GM12878 (cell line): Measurements from ENCODE around the gene APEX1. TPM values are rescaled to one million over a fixed set of nuclear protein-coding genes. Genes with fewer than 3 reads are reported as not detected.

ENCODE experiments used
- ATAC-seq: fragments of 200-7000 bp; cut with Tn5 transposase; 3 replicates; pipeline ENCODE4 v1.9.1; 2020; ENCODE audit warnings: mild to moderate bottlenecking, moderate library complexity
- BruUV-seq: library from RNA; stranded (reverse); fragments of 400-500 nt; replicated peaks from 2 replicates; lab custom pipeline; 2021; lab: Mats Ljungman, UMichigan
- CTCF ChIA-PET: fragments of 300-600 bp; sonication (Branson Sonifier 250); formaldehyde crosslinking; extraction: SDS; loops from one replicate; lab custom pipeline; 2021; ENCODE audit warnings: inconsistent platforms; lab: Yijun Ruan, JAX
- POLR2A ChIA-PET: fragments of 350-600 bp; formaldehyde crosslinking; extraction: SDS; loops from one replicate; lab custom pipeline; 2021; ENCODE audit warnings: inconsistent platforms; lab: Charles Lee
- RAD21 ChIA-PET: fragments of 300-600 bp; sonication (Branson Sonifier 250); formaldehyde crosslinking; loops from one replicate; lab custom pipeline; 2023; ENCODE audit warnings: antibody characterized with exemption; ENCODE audit not compliant: unreplicated experiment; lab: Charles Lee
- SMC1A ChIA-PET: fragments of 300-600 bp; sonication (Branson Sonifier 250); formaldehyde crosslinking; loops from one replicate; lab custom pipeline; 2023; ENCODE audit not compliant: unreplicated experiment, uncharacterized antibody; lab: Charles Lee
- DNase-seq: peaks from one replicate; pipeline ENCODE4 v3.0.0-alpha.2; 2011; ENCODE audit warnings: low read depth, low spot score
- FAIRE-seq: peaks from 3 replicates; lab custom pipeline; 2011; peaks lifted over from hg19 to GRCh38; lab: Jason Lieb, UNC
- H2AFZ ChIP-seq: 2 replicates; pipeline ENCODE4 v1.6.0; 2011; ENCODE audit warnings: low read depth, low read length, control low read depth; ENCODE audit not compliant: control insufficient read depth
- H3K27ac ChIP-seq: 2 replicates; pipeline ENCODE4 v1.5.1; 2011; ENCODE audit warnings: control low read depth; ENCODE audit not compliant: control insufficient read depth, insufficient read depth
- H3K27me3 ChIP-seq, 2 experiments: replicated peaks in 1 of 2; 2 replicates each; pipeline versions ENCODE4 v1.6.0 to v1.6.1; 2011; ENCODE audit warnings: low read length in 1 of 2; ENCODE audit not compliant: control insufficient read depth in 2 of 2, insufficient read depth in 2 of 2
- H3K36me3 ChIP-seq, 2 experiments: 2 replicates each; pipeline ENCODE4 v1.5.1; 2011; ENCODE audit warnings: low read length in 1 of 2; ENCODE audit not compliant: control insufficient read depth in 2 of 2, insufficient read depth in 2 of 2
- H3K4me1 ChIP-seq: 2 replicates; pipeline ENCODE4 v1.6.1; 2011; ENCODE audit warnings: mild to moderate bottlenecking, low read length, moderate library complexity, mixed read lengths; ENCODE audit not compliant: control insufficient read depth, insufficient read depth
- H3K4me2 ChIP-seq: 2 replicates; pipeline ENCODE4 v1.6.0; 2011; ENCODE audit warnings: control low read depth; ENCODE audit not compliant: control insufficient read depth, insufficient read depth
- H3K4me3 ChIP-seq: fragments of 200-600 bp; sonication (generic); 2 replicates; pipeline ENCODE4 v1.5.1; 2016
- H3K79me2 ChIP-seq: 2 replicates; pipeline ENCODE4 v1.6.0; 2011; ENCODE audit warnings: low read length; ENCODE audit not compliant: control insufficient read depth, insufficient read depth
- H3K9ac ChIP-seq: 2 replicates; pipeline ENCODE4 v1.8.0; 2011; ENCODE audit warnings: low read length, control low read depth, mixed read lengths; ENCODE audit not compliant: control insufficient read depth, insufficient read depth
- H3K9me3 ChIP-seq: replicated peaks from 3 replicates; pipeline ENCODE4 v1.5.1; 2011; ENCODE audit warnings: mild to moderate bottlenecking, low read length; ENCODE audit not compliant: control insufficient read depth, insufficient read depth
- H4K20me1 ChIP-seq: 2 replicates; pipeline ENCODE4 v1.6.0; 2011; ENCODE audit not compliant: control insufficient read depth, insufficient read depth
- CHD4 ChIP-seq: fragments of 200-600 bp; sonication (generic); IDR thresholded peaks from 2 replicates; pipeline ENCODE4 v1.6.1; 2016; ENCODE audit warnings: mild to moderate bottlenecking
- ETV6 ChIP-seq, 2 experiments: fragments of 450-650 bp in 1 of 2; IDR thresholded peaks in 1 of 2; conservative IDR thresholded peaks in 1 of 2; 2 replicates each; pipeline ENCODE4 v1.6.1; 2014; ENCODE audit warnings: antibody characterized with exemption in 1 of 2, borderline replicate concordance in 1 of 2, low read depth in 1 of 2, mild to moderate bottlenecking in 1 of 2, moderate library complexity in 1 of 2
- FOS ChIP-seq: IDR thresholded peaks from 3 replicates; pipeline ENCODE4 v1.6.1; 2011; ENCODE audit warnings: borderline replicate concordance; ENCODE audit not compliant: insufficient read length; ENCODE audit errors: extremely low read depth
- IKZF2 ChIP-seq, 2 experiments: fragments of 450-650 bp; IDR thresholded peaks; 2 replicates each; pipeline ENCODE4 v1.6.1; 2017; ENCODE audit warnings: mild to moderate bottlenecking in 2 of 2, moderate library complexity in 2 of 2
- IRF5 ChIP-seq: fragments of 450-650 bp; IDR thresholded peaks from 2 replicates; pipeline ENCODE4 v1.6.1; 2017; ENCODE audit warnings: borderline replicate concordance
- MTA3 ChIP-seq: IDR thresholded peaks from 2 replicates; pipeline ENCODE4 v1.6.1; 2012; ENCODE audit warnings: low read length, inconsistent platforms, borderline replicate concordance
- NFXL1 ChIP-seq: fragments of 450-650 bp; IDR thresholded peaks from 2 replicates; pipeline ENCODE4 v1.6.1; 2017; ENCODE audit warnings: antibody characterized with exemption, mild to moderate bottlenecking, borderline replicate concordance
- NFYA ChIP-seq: IDR thresholded peaks from 2 replicates; pipeline ENCODE4 v1.6.1; 2011; ENCODE audit warnings: low read depth, mild to moderate bottlenecking, low read length, improper control_type of control experiment, borderline replicate concordance
- NR2F1 ChIP-seq: fragments of 450-650 bp; conservative IDR thresholded peaks from 2 replicates; pipeline ENCODE4 v1.6.1; 2017; ENCODE audit warnings: mild to moderate bottlenecking
- PAX5 ChIP-seq: IDR thresholded peaks from 2 replicates; pipeline ENCODE4 v1.6.1; 2011; ENCODE audit warnings: low read depth, low read length, borderline replicate concordance
- REST ChIP-seq: IDR thresholded peaks from 2 replicates; pipeline ENCODE4 v1.6.1; 2012; ENCODE audit warnings: mild to moderate bottlenecking, low read depth, low read length
- SPI1 ChIP-seq: IDR thresholded peaks from 2 replicates; pipeline ENCODE4 v1.6.1; 2011; ENCODE audit warnings: low read depth, mild to moderate bottlenecking, low read length, moderate library complexity, borderline replicate concordance; ENCODE audit not compliant: insufficient read depth
- STAT3 ChIP-seq: IDR thresholded peaks from 2 replicates; pipeline ENCODE4 v1.6.1; 2011; ENCODE audit warnings: low read depth, low read length, improper control_type of control experiment
- TBL1XR1 ChIP-seq: IDR thresholded peaks from 2 replicates; pipeline ENCODE4 v1.6.1; 2012; ENCODE audit warnings: low read depth, low read length, improper control_type of control experiment
- USF2 ChIP-seq: IDR thresholded peaks from 2 replicates; pipeline ENCODE4 v1.6.1; 2011; ENCODE audit warnings: low read depth, low read length, improper control_type of control experiment, borderline replicate concordance
- YY1 ChIP-seq: IDR thresholded peaks from 2 replicates; pipeline ENCODE4 v1.6.1; 2011; ENCODE audit warnings: low read depth, mild to moderate bottlenecking, low read length
- WGBS: methylation state at CpG from one replicate; pipeline ENCODE4 v1.1.6; 2016; ENCODE audit warnings: low lambda C conversion rate; ENCODE audit not compliant: insufficient replicate concordance, insufficient coverage; ENCODE audit errors: missing lambda C conversion rate; 5-methylcytosine and 5-hydroxymethylcytosine counted together
- in situ Hi-C: fragments of 300-500 bp; cut with MboI; formaldehyde crosslinking; loops from 9 replicates; pipeline ENCODE4 v1.14.3; 2018; ENCODE audit warnings: mixed read lengths
- intact Hi-C: fragments of 100-400 bp; cut with micrococcal nuclease; formaldehyde crosslinking; loops from one replicate; pipeline ENCODE4 v1.14.2; 2022; ENCODE audit not compliant: unreplicated experiment
- polyA plus RNA-seq, 11 experiments: library from polyadenylated mRNA; depleted of rRNA in 4 of 11; unstranded in 6 of 11; stranded (reverse) in 5 of 11; fragments of >200 nt; fragmentation: Nextera tagmentation in 4 of 11; fragmentation: Illumina TruSeq in 1 of 11; extraction: Ambion mirVana in 4 of 11; extraction: Trizol in 1 of 11; gene quantifications; 1 replicate in 1 of 11; 2 replicates in 10 of 11; pipeline versions ENCODE4 v1.2.1 to v1.2.3, GENCODE V29; 2011 to 2016; ENCODE audit warnings: inconsistent platforms in 2 of 11, missing spikeins in 2 of 11, low read depth in 1 of 11
- total RNA-seq, 4 experiments: library from RNA; depleted of rRNA in 3 of 4; stranded (reverse); fragments of >200 nt in 3 of 4; fragmentation: Illumina TruSeq in 1 of 4; extraction: Trizol in 1 of 4; gene quantifications; 2 replicates each; pipeline versions ENCODE4 v1.2.1 to v1.2.3, GENCODE V29; 2013 to 2021
- TF ChIP-seq, protein P1 (sequence below): fragments of 450-650 bp; IDR thresholded peaks from 2 replicates; pipeline ENCODE4 v1.6.1; 2017; ENCODE audit warnings: antibody characterized with exemption, mild to moderate bottlenecking, moderate library complexity

The APEX1 gene
- total and polyA plus RNA-seq, 10 of the 15 experiments (the other 5 are each of a cell fraction or from before 2014, with no cell fraction given), result 115 to 407 (median 300) TPM

DNA sequence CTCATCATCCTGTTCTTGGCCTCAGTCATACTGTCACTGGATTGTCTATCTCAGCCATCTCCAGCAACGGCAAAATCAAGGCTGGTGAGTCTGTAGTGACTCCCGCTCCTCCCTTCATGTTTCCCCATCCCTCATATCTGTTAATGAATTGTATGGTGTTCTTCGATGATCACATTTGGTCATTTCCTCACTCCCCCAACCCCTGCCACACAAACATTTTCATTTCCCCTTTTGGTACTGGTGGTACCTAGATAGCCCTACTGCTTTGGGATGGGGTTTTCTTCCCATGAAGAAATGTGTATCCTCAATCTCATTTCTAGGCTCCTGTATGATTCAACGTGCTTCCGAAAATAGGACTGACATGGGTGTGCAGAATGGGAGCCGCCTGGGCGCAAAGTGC is 16.4 kb upstream of the APEX1 start:
- POLR2A ChIA-PET, result no interaction called here
- Histone ChIP-seq H3K4me3 (no peak overlapping the region), H3K4me2 (no peak overlapping the region), H3K27ac (no peak overlapping the region), H3K79me2 (no peaks in the 10 kb centered on the region), H3K4me1 (no peaks in the 10 kb centered on the region), H2AFZ (no peak overlapping the region), H3K9ac (no peak overlapping the region), H3K36me3 (no peaks in the 10 kb centered on the region), H4K20me1 (no peaks in the 10 kb centered on the region), H3K9me3 (no peaks in the 10 kb centered on the region; the same call in 2 of the 3 replicates), H3K27me3 (no peaks in the 10 kb centered on the region)
- WGBS, result 56% methylated on average over 7 of the region's 7 CpGs
- DNase-seq (no peak), ATAC-seq (peak; percentile 69), FAIRE-seq (no peak)
- no TSS peak for BruUV-seq
- SMC1A ChIA-PET, result no interaction called here
- RAD21 ChIA-PET, result no interaction called here
- intact Hi-C loops, result no loop called here
- in situ Hi-C loops, result no loop called here
- CTCF ChIA-PET, result no interaction called here
- no peak for TF ChIP-seq NR2F1
- TF ChIP-seq IKZF2 (IDR thresholded peaks at IDR 0.05), result peak; percentile 15 to 33; a peak in 1 of 4 replicates
- no peak for TF ChIP-seq MTA3
- TF ChIP-seq, protein P1, sequence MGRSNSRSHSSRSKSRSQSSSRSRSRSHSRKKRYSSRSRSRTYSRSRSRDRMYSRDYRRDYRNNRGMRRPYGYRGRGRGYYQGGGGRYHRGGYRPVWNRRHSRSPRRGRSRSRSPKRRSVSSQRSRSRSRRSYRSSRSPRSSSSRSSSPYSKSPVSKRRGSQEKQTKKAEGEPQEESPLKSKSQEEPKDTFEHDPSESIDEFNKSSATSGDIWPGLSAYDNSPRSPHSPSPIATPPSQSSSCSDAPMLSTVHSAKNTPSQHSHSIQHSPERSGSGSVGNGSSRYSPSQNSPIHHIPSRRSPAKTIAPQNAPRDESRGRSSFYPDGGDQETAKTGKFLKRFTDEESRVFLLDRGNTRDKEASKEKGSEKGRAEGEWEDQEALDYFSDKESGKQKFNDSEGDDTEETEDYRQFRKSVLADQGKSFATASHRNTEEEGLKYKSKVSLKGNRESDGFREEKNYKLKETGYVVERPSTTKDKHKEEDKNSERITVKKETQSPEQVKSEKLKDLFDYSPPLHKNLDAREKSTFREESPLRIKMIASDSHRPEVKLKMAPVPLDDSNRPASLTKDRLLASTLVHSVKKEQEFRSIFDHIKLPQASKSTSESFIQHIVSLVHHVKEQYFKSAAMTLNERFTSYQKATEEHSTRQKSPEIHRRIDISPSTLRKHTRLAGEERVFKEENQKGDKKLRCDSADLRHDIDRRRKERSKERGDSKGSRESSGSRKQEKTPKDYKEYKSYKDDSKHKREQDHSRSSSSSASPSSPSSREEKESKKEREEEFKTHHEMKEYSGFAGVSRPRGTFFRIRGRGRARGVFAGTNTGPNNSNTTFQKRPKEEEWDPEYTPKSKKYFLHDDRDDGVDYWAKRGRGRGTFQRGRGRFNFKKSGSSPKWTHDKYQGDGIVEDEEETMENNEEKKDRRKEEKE, result no peak
- TF ChIP-seq USF2, result no peak
- peak; percentile 84; the same call in 1 of the 2 replicates for TF ChIP-seq SPI1
- no peak for TF ChIP-seq PAX5
- TF ChIP-seq NFXL1, result no peak
- no peak for TF ChIP-seq IRF5
- no peak for TF ChIP-seq STAT3
- no peak for TF ChIP-seq FOS
- TF ChIP-seq TBL1XR1, result no peak
- no peak for TF ChIP-seq ETV6 (conservative IDR thresholded peaks at IDR 0.05 in 1 of 2, IDR thresholded peaks at IDR 0.05 in 1 of 2; ENCODE audit: borderline replicate concordance in 1 of 2, low read depth in 1 of 2)
- no peak for TF ChIP-seq YY1
- no peak for TF ChIP-seq REST
- TF ChIP-seq CHD4, result no peak
- TF ChIP-seq NFYA, result no peak
